ENCODE measurements around the gene C1orf167.

DNA sequence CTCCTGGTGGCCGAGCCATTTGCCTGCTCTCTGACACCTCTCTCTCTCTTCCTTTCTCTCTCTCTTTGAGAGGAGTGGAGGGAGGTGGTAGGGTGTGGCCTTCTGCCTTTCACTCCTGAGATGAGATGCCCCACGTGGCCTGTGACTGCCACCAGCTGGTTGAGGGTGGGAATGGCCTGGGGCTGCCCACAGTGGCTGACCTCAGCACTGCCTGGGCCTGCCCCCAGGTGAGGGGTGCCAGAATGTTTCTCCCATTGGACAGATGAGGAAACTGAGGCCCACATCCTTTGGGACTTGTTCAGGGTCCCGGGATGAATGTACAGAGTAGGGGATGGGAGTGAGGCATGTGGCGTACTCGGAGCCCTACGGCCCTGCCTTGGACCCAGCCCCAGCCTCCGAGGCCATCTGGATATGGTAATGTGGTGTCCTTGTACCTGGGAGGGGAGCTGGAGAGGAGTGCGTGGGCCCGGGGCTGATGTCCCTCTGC is 12.7 kb upstream of the C1orf167 start:
- TF ChIP-seq CTCF (IDR thresholded peaks at IDR 0.05), result peak; percentile 45
- TF ChIP-seq EZH2 (IDR thresholded peaks at IDR 0.05), result no peak
